GM13976 (cell line): Measurements from ENCODE around the gene SKIC2.

Source experiments
- DNase-seq: peaks from one replicate; pipeline ENCODE4 v3.0.0; 2012; ENCODE audit warnings: low spot score
- CTCF ChIP-seq: IDR thresholded peaks from 2 replicates; pipeline ENCODE4 v1.5.1; 2012; ENCODE audit warnings: borderline replicate concordance, mild to moderate bottlenecking; ENCODE audit not compliant: insufficient read depth; ENCODE audit errors: extremely low read depth, missing control alignments, control extremely low read depth
- in situ Hi-C: fragments of 300-500 bp; cut with MboI; formaldehyde crosslinking; loops from one replicate; pipeline ENCODE4 v1.12.0; 2022; ENCODE audit warnings: low sequenced_read_pairs, mixed read lengths, inconsistent platforms; ENCODE audit not compliant: unreplicated experiment

Gene SKIC2

GRCh38 chr6:31945154-31945506 lies 13.8 kb upstream of the SKIC2 start:
- DNase-seq, result no peak
- no peak for TF ChIP-seq CTCF
- in situ Hi-C loops, result no loop called here

GRCh38 chr6:31945507-31946369 lies 13.2 kb upstream of the SKIC2 start, which contains the start of gene CFB:
Gene CFB, plus strand, starts transcription at chr6:31946095. Its CDS starts 127 bp downstream, at chr6:31946222.
- no peak for TF ChIP-seq CTCF
- DNase-seq, result no peak
- in situ Hi-C loops, result no loop called here

- in situ Hi-C loops, result no loop called here
- no peak for TF ChIP-seq CTCF
- no peak for DNase-seq
Measured at GRCh38 chr6:31946370-31946885, 12.5 kb upstream of the SKIC2 start.

- in situ Hi-C loops, result no loop called here
- TF ChIP-seq CTCF, result no peak
- no peak for DNase-seq
Measured at GRCh38 chr6:31947070-31947675, 11.8 kb upstream of the SKIC2 start.

GRCh38 chr6:31947864-31948263 lies 11.1 kb upstream of the SKIC2 start:
- no peak for TF ChIP-seq CTCF
- DNase-seq, result no peak
- in situ Hi-C loops, result no loop called here

- in situ Hi-C loops, result no loop called here
- TF ChIP-seq CTCF, result no peak
- DNase-seq, result no peak
Measured at GRCh38 chr6:31948306-31948705, 10.7 kb upstream of the SKIC2 start.
